NCI-H774 (cell line): ENCODE results near the gene RAB22A.

Experiments
- DNase-seq: peaks from one replicate; lab custom pipeline; 2025; lab: John Stamatoyannopoulos, UW

Gene RAB22A

GRCh38 chr20:58303547-58303946 lies 6.0 kb upstream of the RAB22A start:
- DNase-seq, result no peak

DNA sequence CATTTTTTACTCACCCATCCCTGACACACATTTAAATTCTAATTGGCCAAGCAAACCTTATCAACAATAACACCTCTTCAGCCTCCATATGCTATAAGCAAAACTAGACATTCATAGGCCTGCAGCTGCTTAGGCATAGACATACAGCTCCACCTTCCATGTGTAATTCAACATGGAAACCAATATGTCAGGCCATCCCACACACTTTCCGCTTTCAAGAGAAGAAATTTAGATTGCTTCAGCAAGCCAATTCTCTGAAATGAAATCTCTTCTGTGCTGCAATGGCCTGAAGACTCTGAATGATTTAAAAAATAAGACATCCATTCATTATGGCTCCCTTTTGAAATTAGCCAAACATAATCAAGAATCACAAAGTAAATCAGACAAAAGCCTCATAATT lies 4.5 kb upstream of the RAB22A start:
- no peak for DNase-seq

DNA sequence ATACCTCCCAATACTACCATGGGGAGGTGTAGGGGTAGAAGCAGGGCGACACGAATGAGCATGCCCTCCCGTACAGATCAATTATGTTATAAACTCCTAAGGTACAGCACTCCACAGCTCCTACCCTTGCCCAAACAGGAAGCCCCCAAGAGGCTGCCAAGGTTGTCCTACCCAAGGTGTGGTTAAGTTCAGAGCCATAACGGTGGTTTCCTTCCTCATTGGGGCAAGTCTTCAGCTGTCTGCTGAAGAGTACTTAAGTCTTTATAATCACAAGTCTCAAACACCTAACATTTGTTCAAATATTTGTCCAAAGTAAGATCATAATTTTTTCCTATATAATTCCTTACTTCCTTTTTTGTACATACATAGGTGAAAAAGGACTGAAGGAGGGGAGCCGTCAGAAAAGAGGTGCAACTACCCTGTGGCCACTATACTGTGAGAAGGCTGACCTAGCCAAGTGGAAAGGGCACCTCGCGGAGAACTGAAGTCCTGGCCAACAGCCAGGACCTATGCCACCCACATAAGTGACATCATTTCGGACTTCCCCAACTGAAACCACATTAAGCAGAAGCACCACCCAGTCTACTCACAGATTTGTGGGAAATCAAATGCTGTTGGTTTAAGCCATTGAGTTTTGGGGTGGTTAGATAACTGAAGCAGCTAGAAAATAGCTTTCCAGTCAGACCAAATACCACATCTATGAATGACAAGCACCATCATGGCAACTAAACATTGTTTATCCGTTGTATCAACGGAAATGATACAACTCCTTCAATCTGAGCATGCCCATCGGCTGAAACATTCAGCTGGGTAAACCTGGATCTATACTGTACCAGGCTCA lies 2.9 kb upstream of the RAB22A start:
- DNase-seq, result no peak

DNA sequence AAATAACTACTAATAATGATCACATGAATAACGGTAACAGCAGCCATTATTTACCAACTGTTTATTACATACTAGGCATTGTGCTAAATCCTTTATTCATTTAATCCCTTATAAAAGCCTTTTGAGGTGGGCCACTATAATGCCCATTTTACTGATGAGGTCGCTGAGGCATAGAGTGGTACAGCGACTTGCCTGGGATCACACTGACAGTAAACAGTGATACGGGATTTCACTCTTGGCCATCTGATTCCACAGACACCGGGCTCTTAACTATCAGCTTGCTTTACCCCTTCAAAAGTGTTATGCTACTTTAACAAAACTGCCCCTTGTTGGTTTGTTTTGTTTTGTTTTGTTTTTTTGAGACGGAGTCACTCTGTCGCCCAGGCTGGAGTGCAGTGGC lies 2.2 kb upstream of the RAB22A start:
- no peak for DNase-seq

GRCh38 chr20:58308290-58308679 lies 1.2 kb upstream of the RAB22A start:
- DNase-seq, result no peak

DNA sequence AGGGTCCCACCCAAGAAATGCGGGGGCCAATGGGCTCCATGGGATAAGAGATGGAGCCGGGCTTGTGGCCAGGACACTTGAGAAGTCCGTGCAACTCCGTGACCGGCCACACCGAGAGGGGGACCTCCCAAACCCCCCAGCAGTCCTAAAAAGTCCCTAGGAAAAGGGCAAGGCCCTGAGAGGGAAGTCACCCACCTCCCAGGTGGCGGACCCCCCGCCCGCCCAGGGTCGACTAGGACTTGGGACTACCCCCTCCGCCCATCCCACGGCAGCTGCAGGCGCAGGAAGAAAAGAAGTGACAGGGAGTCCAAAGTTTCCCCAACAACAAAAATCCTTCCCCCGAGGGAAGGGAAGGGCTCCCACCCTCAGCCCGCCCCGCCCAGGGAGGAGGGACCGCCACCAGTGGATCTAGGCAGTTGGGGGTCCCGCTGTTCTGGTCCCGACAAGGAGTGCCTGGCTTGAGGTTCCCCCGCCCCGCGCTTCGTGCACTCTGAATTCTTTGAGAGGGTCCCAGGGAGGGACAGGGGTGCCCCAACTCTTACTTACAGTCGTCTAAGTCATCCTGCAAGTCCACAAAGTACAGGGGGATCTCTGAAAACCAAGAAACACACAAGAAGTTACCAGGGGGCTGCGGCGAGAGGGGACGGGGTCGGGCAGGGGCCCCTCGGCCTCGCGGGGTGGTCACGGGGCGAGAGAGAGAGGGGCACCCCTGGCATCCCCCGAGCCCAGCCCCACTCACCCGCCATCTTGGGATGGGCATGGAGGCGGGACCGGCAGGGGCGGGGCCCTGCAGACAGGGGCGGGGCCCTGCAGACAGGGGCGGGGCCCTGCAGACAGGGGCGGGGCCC lies 611 bp upstream of the RAB22A start:
- DNase-seq, result no peak

- DNase-seq, result no peak
Observed at GRCh38 chr20:58310291-58310782, 822 bp downstream of the RAB22A start.

DNA sequence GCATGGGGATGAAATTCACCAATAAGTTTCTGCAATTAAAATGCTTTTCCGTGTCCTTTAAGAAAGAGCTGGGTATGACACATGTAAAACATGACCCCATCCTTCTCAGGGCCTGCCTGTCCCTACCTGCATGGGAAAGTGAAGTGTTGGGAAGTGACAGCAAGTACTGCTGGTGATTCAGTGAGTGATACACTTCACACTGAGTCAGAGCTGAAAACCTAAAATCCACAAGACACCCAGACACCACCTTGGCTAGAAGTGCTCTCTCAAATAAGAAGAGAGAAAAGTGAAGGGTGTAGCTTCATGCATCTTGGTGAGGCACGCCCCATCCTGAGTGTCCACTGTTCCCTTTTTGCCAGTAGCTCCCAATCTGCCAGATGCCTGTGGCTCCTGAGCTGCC lies 3.3 kb downstream of the RAB22A start:
- no peak for DNase-seq

GRCh38 chr20:58313396-58313795 lies 3.9 kb downstream of the RAB22A start:
- DNase-seq, result no peak

DNA sequence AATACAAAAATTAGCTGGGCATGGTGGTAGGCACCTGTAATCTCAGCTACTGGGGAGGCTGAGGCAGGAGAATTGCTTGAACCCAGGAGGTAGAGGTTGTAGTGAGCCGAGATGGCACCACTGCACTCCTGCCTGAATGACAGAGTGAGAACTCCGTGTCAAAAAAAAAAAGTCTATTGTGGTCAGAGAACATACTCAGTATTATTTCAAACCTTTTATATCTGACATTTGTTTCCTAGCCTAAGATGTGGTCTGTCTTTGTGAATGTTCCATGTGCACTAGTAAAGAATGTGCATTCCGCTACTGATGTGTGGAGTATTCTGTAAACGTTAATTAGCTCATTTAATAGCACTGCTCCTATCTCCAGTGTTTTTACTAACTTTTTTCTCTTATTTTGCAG lies 11.7 kb downstream of the RAB22A start:
- no peak for DNase-seq

DNA sequence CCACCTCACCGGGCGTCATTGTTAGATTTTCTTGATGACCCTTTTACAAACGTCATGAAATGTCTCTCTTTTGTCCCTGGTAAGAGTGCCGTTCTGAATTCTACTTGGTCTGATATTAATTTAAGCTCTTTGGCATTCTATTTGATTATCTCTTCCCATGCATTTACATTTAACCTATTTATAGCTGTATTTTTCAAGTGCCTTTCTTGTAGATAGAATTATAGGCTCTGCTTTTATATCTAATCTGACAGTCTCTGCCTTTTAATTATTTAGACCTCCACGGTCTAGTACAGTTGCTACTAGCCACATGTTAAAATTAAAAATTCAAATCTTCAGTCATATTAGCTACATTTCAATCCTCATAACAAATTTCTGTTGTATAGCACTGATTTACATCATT lies 12.6 kb downstream of the RAB22A start:
- DNase-seq, result no peak

DNA sequence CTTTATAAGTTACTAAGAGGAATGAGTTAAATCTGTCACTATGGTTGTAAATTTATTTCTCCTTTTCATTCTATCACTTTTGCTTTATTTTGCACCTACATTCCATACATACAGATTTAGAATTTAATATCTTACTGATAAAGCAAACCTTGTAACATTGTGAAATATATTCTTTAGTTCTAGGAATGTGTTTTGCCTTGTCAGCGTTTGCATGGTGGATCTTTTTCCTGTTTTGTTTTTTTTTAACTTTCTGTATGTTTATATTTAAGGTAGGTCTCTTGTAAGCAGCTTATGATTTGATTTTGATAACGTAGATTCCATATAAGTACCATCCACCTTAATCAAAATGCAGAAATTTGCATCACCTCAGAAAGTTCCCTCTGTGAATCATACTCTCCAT lies 16.4 kb downstream of the RAB22A start:
- no peak for DNase-seq

GRCh38 chr20:58327211-58327610 lies 17.7 kb downstream of the RAB22A start:
- DNase-seq, result no peak

GRCh38 chr20:58328836-58329235 lies 19.3 kb downstream of the RAB22A start:
- no peak for DNase-seq

- no peak for DNase-seq
Observed at GRCh38 chr20:58329711-58330110, 20.2 kb downstream of the RAB22A start.

DNA sequence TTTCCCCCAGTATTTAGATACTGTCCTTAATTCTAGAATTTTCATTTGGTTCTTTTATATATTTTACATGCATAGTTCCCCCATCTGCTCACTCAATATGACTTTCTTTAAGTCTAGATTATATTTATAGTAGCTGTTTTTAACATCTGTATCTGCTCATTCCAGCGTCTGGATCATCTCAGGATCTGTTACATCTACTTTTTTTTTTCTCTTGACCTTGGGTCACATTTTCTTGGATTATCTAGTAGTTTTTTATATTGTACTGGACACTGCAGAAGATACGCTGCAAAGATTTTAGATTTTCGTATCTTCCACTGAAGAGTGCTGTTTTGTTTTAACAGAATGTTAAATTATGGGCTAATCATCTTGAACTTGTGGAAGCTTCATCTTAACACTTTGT lies 20.7 kb downstream of the RAB22A start:
- DNase-seq, result no peak

DNA sequence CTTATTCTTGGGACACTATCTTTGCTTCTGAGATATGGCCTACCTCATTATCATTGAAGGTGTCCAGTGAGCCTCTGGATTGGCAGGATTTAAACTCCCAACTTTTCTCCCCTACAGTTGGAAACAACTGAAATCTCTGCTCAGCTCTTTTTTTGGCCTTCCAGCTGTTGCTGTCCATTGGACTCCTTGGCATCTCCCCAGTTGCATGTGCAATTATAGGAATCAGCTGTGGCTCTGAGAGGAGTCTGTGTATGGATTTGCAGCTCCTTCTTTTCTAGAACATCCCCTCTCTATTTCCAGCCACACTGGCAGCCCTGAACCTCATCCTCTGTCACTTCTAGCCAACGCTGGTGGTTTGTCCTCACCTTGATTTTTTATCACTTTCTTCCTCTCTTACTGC lies 21.2 kb downstream of the RAB22A start:
- DNase-seq, result no peak

GRCh38 chr20:58331961-58332551 lies 22.5 kb downstream of the RAB22A start:
- DNase-seq, result peak; percentile 45

DNA sequence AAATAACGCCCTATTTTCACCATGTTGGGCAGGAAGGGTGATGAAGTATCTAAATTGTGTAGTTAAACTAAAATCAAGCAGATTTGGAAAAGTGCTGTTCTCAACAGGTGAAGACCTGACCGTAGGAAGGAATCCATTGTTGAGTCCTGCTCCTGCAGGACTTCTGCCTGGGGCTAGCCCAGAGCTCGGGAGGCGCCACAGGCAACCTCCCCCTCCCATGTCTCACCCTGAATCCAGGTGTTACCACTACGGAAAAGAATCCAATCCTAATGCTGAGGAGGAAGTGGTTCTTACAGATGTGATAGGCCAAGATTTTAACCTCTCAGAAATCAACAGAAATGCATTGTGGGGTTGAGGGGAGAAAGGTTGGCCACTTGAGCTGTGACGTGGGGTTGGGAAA lies 30.2 kb downstream of the RAB22A start:
- DNase-seq, result no peak

DNA sequence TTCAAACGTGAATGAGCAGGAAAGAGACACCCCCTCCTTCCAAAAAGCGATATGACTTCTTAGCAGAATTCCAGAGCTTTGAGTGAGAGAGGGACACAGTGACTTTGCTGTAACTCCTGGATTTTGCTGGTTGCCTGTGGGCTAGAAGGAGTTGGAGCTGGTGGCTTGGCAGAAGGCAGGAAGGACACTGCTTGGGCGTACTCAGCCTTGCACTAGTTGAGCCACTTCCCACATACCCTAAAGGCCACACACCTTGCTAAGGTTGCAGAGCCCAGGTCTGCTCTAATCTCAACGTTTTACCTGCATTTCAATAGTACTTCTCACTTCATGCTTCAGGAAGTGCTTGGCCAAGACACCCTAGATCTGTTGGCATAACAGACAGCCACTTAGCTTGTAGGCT lies 30.6 kb downstream of the RAB22A start:
- no peak for DNase-seq

- DNase-seq, result no peak
Observed at GRCh38 chr20:58340853-58341252, 31.3 kb downstream of the RAB22A start.

GRCh38 chr20:58342104-58342945 lies 32.8 kb downstream of the RAB22A start:
- no peak for DNase-seq
